IMR-90 (cell line): ENCODE data around the gene EYS. TPM values are rescaled to one million over a fixed set of nuclear protein-coding genes. Genes with fewer than 3 reads are reported as not detected.

Source experiments
- ATAC-seq: fragments of 200-7000 bp; cut with Tn5 transposase; 2 replicates; pipeline ENCODE4 v1.9.1; 2020; ENCODE audit warnings: low read depth, mild to moderate bottlenecking, moderate library complexity
- BruUV-seq: library from RNA; stranded (reverse); fragments of 400-500 nt; replicated peaks from 2 replicates; lab custom pipeline; 2021; lab: Mats Ljungman, UMichigan
- CTCF ChIA-PET: fragments of 300-600 bp; formaldehyde crosslinking; extraction: SDS; loops from one replicate; lab custom pipeline; 2021; ENCODE audit warnings: antibody characterized with exemption; lab: Yijun Ruan, JAX
- POLR2A ChIA-PET: fragments of 300-600 bp; sonication (Branson Sonifier 250); formaldehyde crosslinking; loops from one replicate; lab custom pipeline; 2022; ENCODE audit warnings: antibody characterized with exemption; ENCODE audit not compliant: unreplicated experiment; lab: Charles Lee
- DNase-seq: peaks from one replicate; pipeline ENCODE4 v3.0.0; 2013
- H2AFZ ChIP-seq: replicated peaks from 2 replicates; pipeline ENCODE3; 2013; ENCODE audit warnings: low read length, mild to moderate bottlenecking; ENCODE audit not compliant: poor library complexity
- H2AK5ac ChIP-seq: 2 replicates; pipeline ENCODE4 v1.6.1; 2013; ENCODE audit warnings: low read depth, low read length, inconsistent platforms
- H2AK9ac ChIP-seq: replicated peaks from 2 replicates; pipeline ENCODE3; 2013; ENCODE audit warnings: mild to moderate bottlenecking, low read depth, low read length, moderate library complexity; ENCODE audit not compliant: poor library complexity
- H2BK120ac ChIP-seq: 2 replicates; pipeline ENCODE4 v1.6.1; 2013; ENCODE audit warnings: low read depth, low read length, inconsistent platforms
- H2BK15ac ChIP-seq: 3 replicates; pipeline ENCODE4 v1.6.1; 2013; ENCODE audit warnings: low read depth, low read length, inconsistent platforms
- H2BK20ac ChIP-seq: 2 replicates; pipeline ENCODE4 v1.6.1; 2013; ENCODE audit warnings: low read depth, mild to moderate bottlenecking, inconsistent platforms, low read length, moderate library complexity
- H2BK5ac ChIP-seq: 2 replicates; pipeline ENCODE4 v1.6.1; 2013; ENCODE audit warnings: mild to moderate bottlenecking, low read depth, low read length, inconsistent platforms; ENCODE audit not compliant: poor library complexity, severe bottlenecking
- H3K14ac ChIP-seq: replicated peaks from 2 replicates; pipeline ENCODE4 v1.6.1; 2013; ENCODE audit warnings: low read depth, low read length, inconsistent platforms
- H3K18ac ChIP-seq: 2 replicates; pipeline ENCODE4 v1.6.1; 2013; ENCODE audit warnings: low read depth, low read length, control low read depth
- H3K23ac ChIP-seq: 2 replicates; pipeline ENCODE4 v1.6.1; 2013; ENCODE audit warnings: low read depth, low read length, inconsistent platforms
- H3K27ac ChIP-seq: 2 replicates; pipeline ENCODE4 v1.5.1; 2013; ENCODE audit warnings: mild to moderate bottlenecking, control low read depth, low read length; ENCODE audit not compliant: insufficient read depth
- H3K27me3 ChIP-seq: 2 replicates; pipeline ENCODE4 v1.6.1; 2013; ENCODE audit warnings: low read length; ENCODE audit not compliant: control insufficient read depth, insufficient read depth
- H3K36me3 ChIP-seq: 2 replicates; pipeline ENCODE4 v1.6.1; 2013; ENCODE audit warnings: low read length, mixed read lengths; ENCODE audit not compliant: control insufficient read depth, insufficient read depth
- H3K4ac ChIP-seq: 2 replicates; pipeline ENCODE4 v1.6.1; 2013; ENCODE audit warnings: low read depth, low read length, inconsistent platforms
- H3K4me1 ChIP-seq: 2 replicates; pipeline ENCODE4 v1.6.1; 2013; ENCODE audit warnings: low read length, mixed read lengths; ENCODE audit not compliant: control insufficient read depth, insufficient read depth
- H3K4me2 ChIP-seq: 2 replicates; pipeline ENCODE4 v1.6.1; 2013; ENCODE audit warnings: low read depth, mild to moderate bottlenecking, control low read depth, low read length, moderate library complexity
- H3K4me3 ChIP-seq: 2 replicates; pipeline ENCODE4 v1.5.1; 2013; ENCODE audit warnings: low read depth, mild to moderate bottlenecking, control low read depth, low read length, moderate library complexity; ENCODE audit not compliant: insufficient read depth
- H3K56ac ChIP-seq: 2 replicates; pipeline ENCODE4 v1.6.1; 2013; ENCODE audit warnings: low read length, inconsistent platforms; ENCODE audit not compliant: insufficient read depth; ENCODE audit errors: extremely low read depth
- H3K79me1 ChIP-seq, 2 experiments: 2 replicates each; pipeline ENCODE4 v1.6.1; 2013; ENCODE audit warnings: low read length in 2 of 2, inconsistent platforms in 1 of 2, low read depth in 1 of 2
- H3K9ac ChIP-seq: 2 replicates; pipeline ENCODE4 v1.6.1; 2013; ENCODE audit warnings: low read depth, low read length, control low read depth
- H3K9me1 ChIP-seq: 2 replicates; pipeline ENCODE4 v1.6.1; 2013; ENCODE audit warnings: low read length, inconsistent platforms; ENCODE audit not compliant: insufficient read depth
- H3K9me3 ChIP-seq: 2 replicates; pipeline ENCODE4 v1.6.1; 2013; ENCODE audit warnings: low read length; ENCODE audit not compliant: control insufficient read depth, insufficient read depth
- H4K20me1 ChIP-seq: 2 replicates; pipeline ENCODE4 v1.6.1; 2013; ENCODE audit warnings: low read length, inconsistent platforms; ENCODE audit not compliant: insufficient read depth
- H4K5ac ChIP-seq: 2 replicates; pipeline ENCODE4 v1.6.1; 2013; ENCODE audit warnings: mild to moderate bottlenecking, low read depth, low read length, control low read depth
- H4K8ac ChIP-seq, 2 experiments: 2 replicates each; pipeline ENCODE4 v1.6.1; 2013; ENCODE audit warnings: low read depth in 2 of 2, low read length in 2 of 2, control low read depth in 1 of 2, inconsistent platforms in 1 of 2
- H4K91ac ChIP-seq: 2 replicates; pipeline ENCODE4 v1.6.1; 2013; ENCODE audit warnings: low read depth, low read length, inconsistent platforms; ENCODE audit not compliant: insufficient read depth
- BHLHE40 ChIP-seq: fragments of 150-350 bp; IDR thresholded peaks from 2 replicates; pipeline ENCODE4 v1.6.1; 2016; ENCODE audit warnings: mild to moderate bottlenecking, low read depth, low read length
- MXI1 ChIP-seq: IDR thresholded peaks from 2 replicates; pipeline ENCODE4 v1.6.1; 2012; ENCODE audit warnings: low read depth, mild to moderate bottlenecking, low read length, moderate library complexity, borderline replicate concordance
- RAD21 ChIP-seq: IDR thresholded peaks from 2 replicates; pipeline ENCODE4 v1.6.1; 2012; ENCODE audit warnings: low read length, improper control_type of control experiment
- WGBS, 2 experiments: methylation state at CpG; one replicate each; pipeline versions ENCODE4 v1.1.5 to v1.1.7; 2013; ENCODE audit warnings: missing lambda C conversion rate in 2 of 2; ENCODE audit not compliant: insufficient read length in 1 of 2; ENCODE audit errors: extremely low coverage in 2 of 2; 5-methylcytosine and 5-hydroxymethylcytosine counted together
- dilution Hi-C: fragments of 300-500 bp; cut with HindIII; formaldehyde crosslinking; loops from one replicate; pipeline ENCODE4 v1.14.3; 2018; ENCODE audit warnings: low sequenced_read_pairs; ENCODE audit not compliant: unreplicated experiment
- in situ Hi-C: fragments of 300-500 bp; cut with MboI; formaldehyde crosslinking; loops from 3 replicates; pipeline ENCODE4 v1.14.3; 2019; ENCODE audit warnings: low sequenced_read_pairs, inconsistent platforms, mixed read lengths
- intact Hi-C: fragments of 100-400 bp; cut with micrococcal nuclease; formaldehyde crosslinking; loops from 2 replicates; pipeline ENCODE4 v1.10.0; 2022
- polyA plus RNA-seq, 3 experiments: library from polyadenylated mRNA; depleted of rRNA; stranded (reverse); fragments of >200 nt; gene quantifications; 2 replicates each; pipeline ENCODE4 v1.2.3, GENCODE V29; 2012; ENCODE audit warnings: low replicate concordance in 1 of 3
- total RNA-seq: library from RNA; depleted of rRNA; stranded (reverse); fragments of >200 nt; gene quantifications from 2 replicates; pipeline ENCODE4 v1.2.3, GENCODE V29; 2012

EYS gene
- total and polyA plus RNA-seq, 2 of the 4 experiments (the other 2 are of a cell fraction), result under 0.01 TPM; not detected in 1

GRCh38 chr6:65706436-65706835 is 590 bp downstream of the EYS start:
- no peak overlapping the region for H3K9ac ChIP-seq
- CTCF ChIA-PET, result no interaction called here
- WGBS, 2 experiments, result no CpG with 5 or more reads among the region's 3 CpGs
- H3K14ac ChIP-seq, result no peak overlapping the region
- no peaks in the 10 kb centered on the region for H4K20me1 ChIP-seq
- no peak overlapping the region for H3K4me2 ChIP-seq
- no peak for ATAC-seq
- no peaks in the 10 kb centered on the region for H3K4me1 ChIP-seq
- no peak overlapping the region for H2BK120ac ChIP-seq
- no peak overlapping the region for H3K56ac ChIP-seq
- no peak overlapping the region for H3K4ac ChIP-seq
- H3K36me3 ChIP-seq, result no peaks in the 10 kb centered on the region
- no peaks in the 10 kb centered on the region for H3K79me1 ChIP-seq
- H2AFZ ChIP-seq, result no peak overlapping the region
- no peak for DNase-seq
- no peak overlapping the region for H4K8ac ChIP-seq
- dilution Hi-C loops, result no loop called here
- POLR2A ChIA-PET, result no interaction called here
- H3K18ac ChIP-seq, result no peak overlapping the region
- in situ Hi-C loops, result no loop called here
- BruUV-seq, result no TSS peak
- intact Hi-C loops, result no loop called here
- H3K27me3 ChIP-seq, result no peaks in the 10 kb centered on the region
- no peak overlapping the region for H2BK15ac ChIP-seq
- no peak for TF ChIP-seq MXI1
- no peak for TF ChIP-seq RAD21
- TF ChIP-seq BHLHE40, result no peak
- no peak overlapping the region for H3K27ac ChIP-seq
- H2AK9ac ChIP-seq, result no peak overlapping the region
- H4K5ac ChIP-seq, result no peak overlapping the region
- no peak overlapping the region for H2BK5ac ChIP-seq
- no peak overlapping the region for H3K4me3 ChIP-seq
- H3K9me3 ChIP-seq, result no peaks in the 10 kb centered on the region
- H4K91ac ChIP-seq, result no peak overlapping the region
- no peak overlapping the region for H2AK5ac ChIP-seq
- no peak overlapping the region for H3K23ac ChIP-seq
- H2BK20ac ChIP-seq, result no peak overlapping the region
- no peaks in the 10 kb centered on the region for H3K9me1 ChIP-seq
